ENCODE measurements around the gene TCOF1. TPM values are rescaled to one million over a fixed set of nuclear protein-coding genes. Genes with fewer than 3 reads are reported as not detected.

TCOF1 gene
- total RNA-seq, 1 donor from 2014 or later = 47.5 TPM

DNA sequence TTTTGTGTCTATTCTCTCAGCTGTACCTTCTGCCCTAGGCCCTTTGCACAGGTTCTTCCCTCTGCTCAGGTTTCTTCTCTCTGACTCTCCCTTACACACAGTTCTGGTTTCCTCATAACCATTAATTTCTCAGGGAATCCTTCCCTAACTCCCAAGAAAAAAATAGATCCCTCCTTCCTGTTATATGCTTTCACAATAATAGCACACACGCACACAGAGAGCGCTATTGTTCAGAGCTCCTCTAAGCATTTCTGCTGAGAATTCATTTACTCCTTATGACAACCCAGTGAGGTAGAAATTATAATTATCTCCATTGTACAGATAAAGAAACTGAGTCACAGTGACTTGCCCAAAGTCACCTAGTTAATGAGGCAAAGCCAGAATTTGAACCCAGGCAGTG, 1.7 kb upstream of the TCOF1 start:
- Mint-ChIP-seq H3K27ac (ENCODE audit: unreplicated experiment) (no peak overlapping the region), H3K9me3 (ENCODE audit: unreplicated experiment) (no peaks in the 10 kb centered on the region), H3K36me3 (ENCODE audit: low read depth, unreplicated experiment) (peaks cover 2% of the 10 kb centered on the region), H3K27me3 (ENCODE audit: low read depth, unreplicated experiment) (peaks cover 3% of the 10 kb centered on the region), H3K4me3 (ENCODE audit: unreplicated experiment) (no peak overlapping the region), H3K4me1 (ENCODE audit: low read depth, unreplicated experiment) (peaks cover 11% of the 10 kb centered on the region)
- no peak overlapping the region for H3K27ac ChIP-seq (ENCODE audit: low read depth, low read length)
- no peak overlapping the region for H3K9ac ChIP-seq (ENCODE audit: low read length)
- no peak overlapping the region for H3K4me2 ChIP-seq (ENCODE audit: low read length)
- no peak for FAIRE-seq
- H3K79me2 ChIP-seq (ENCODE audit: insufficient read depth, low read length) = peaks cover 30% of the 10 kb centered on the region
- H3K4me3 ChIP-seq (ENCODE audit: insufficient read depth, low read depth, low read length) = no peak overlapping the region
- H3K9me3 ChIP-seq (ENCODE audit: insufficient read depth, low read depth, low read length) = no peaks in the 10 kb centered on the region
- DNase-seq (ENCODE audit: low read depth) = no peak
- TF ChIP-seq, protein P1, sequence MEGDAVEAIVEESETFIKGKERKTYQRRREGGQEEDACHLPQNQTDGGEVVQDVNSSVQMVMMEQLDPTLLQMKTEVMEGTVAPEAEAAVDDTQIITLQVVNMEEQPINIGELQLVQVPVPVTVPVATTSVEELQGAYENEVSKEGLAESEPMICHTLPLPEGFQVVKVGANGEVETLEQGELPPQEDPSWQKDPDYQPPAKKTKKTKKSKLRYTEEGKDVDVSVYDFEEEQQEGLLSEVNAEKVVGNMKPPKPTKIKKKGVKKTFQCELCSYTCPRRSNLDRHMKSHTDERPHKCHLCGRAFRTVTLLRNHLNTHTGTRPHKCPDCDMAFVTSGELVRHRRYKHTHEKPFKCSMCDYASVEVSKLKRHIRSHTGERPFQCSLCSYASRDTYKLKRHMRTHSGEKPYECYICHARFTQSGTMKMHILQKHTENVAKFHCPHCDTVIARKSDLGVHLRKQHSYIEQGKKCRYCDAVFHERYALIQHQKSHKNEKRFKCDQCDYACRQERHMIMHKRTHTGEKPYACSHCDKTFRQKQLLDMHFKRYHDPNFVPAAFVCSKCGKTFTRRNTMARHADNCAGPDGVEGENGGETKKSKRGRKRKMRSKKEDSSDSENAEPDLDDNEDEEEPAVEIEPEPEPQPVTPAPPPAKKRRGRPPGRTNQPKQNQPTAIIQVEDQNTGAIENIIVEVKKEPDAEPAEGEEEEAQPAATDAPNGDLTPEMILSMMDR (IDR thresholded peaks at IDR 0.05; ENCODE audit: insufficient read depth, low read depth, low read length) = no peak
- no peak for TF ChIP-seq EZH2 (IDR thresholded peaks at IDR 0.05; ENCODE audit: insufficient read depth, low read length)
- H3K4me1 ChIP-seq (ENCODE audit: insufficient read depth, low read length) = peaks cover 5% of the 10 kb centered on the region
- H2AFZ ChIP-seq (ENCODE audit: low read depth, low read length) = no peak overlapping the region
- no peaks in the 10 kb centered on the region for H3K36me3 ChIP-seq (ENCODE audit: insufficient read depth, low read length)
- no peaks in the 10 kb centered on the region for H3K27me3 ChIP-seq (ENCODE audit: insufficient read depth, low read length)
- H4K20me1 ChIP-seq (ENCODE audit: insufficient read depth, low read length) = peaks cover 14% of the 10 kb centered on the region

DNA sequence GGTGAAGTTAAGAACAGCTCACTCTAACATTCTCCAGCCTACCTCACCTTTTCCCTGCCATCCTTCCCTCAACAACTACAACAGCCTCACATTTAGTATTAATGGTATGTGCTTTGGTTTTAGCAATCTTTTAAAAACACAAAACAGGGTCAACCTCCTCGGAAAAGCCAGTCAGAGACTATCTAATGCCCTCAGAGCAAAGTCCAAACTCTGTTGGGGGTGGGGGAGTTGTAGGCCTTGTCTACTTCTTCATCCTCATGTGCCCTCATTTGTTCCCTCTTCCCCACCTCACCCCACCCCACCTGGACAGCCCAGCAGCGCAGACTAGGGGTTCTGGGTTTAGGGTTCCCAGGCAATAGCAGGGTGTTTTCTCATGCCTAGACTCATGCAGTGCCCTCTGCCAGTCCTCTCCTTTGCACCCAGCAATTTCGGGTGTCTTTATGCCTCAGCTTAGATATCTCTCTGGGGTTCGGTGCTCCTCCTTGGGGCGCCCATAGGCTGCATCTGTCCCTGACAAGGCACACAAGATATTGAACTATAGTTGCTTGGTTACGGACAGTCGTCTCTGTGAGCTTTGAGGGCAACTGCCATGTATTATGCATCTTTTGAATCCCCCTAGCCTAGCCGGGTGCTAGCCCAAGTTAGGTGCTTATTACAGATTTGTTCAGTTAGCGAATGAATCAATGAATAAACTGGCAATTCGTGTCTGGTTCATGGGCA, 762 bp upstream of the TCOF1 start:
- Histone ChIP-seq H2AFZ (ENCODE audit: low read depth, low read length) (peak overlapping the region; percentile 83), H3K36me3 (ENCODE audit: insufficient read depth, low read length) (peaks cover 6% of the 10 kb centered on the region), H4K20me1 (ENCODE audit: insufficient read depth, low read length) (peaks cover 18% of the 10 kb centered on the region), H3K9ac (ENCODE audit: low read length) (peak overlapping the region; percentile 88), H3K4me3 (ENCODE audit: insufficient read depth, low read depth, low read length) (peak overlapping the region; percentile 81), H3K27me3 (ENCODE audit: insufficient read depth, low read length) (no peaks in the 10 kb centered on the region), H3K9me3 (ENCODE audit: insufficient read depth, low read depth, low read length) (no peaks in the 10 kb centered on the region), H3K4me2 (ENCODE audit: low read length) (peak overlapping the region; percentile 99), H3K79me2 (ENCODE audit: insufficient read depth, low read length) (peaks cover 37% of the 10 kb centered on the region), H3K4me1 (ENCODE audit: insufficient read depth, low read length) (peaks cover 5% of the 10 kb centered on the region), H3K27ac (ENCODE audit: low read depth, low read length) (no peak overlapping the region)
- Mint-ChIP-seq H3K9me3 (ENCODE audit: unreplicated experiment) (no peaks in the 10 kb centered on the region), H3K4me1 (ENCODE audit: low read depth, unreplicated experiment) (peaks cover 8% of the 10 kb centered on the region), H3K27ac (ENCODE audit: unreplicated experiment) (peak overlapping the region; percentile 54), H3K27me3 (ENCODE audit: low read depth, unreplicated experiment) (peaks cover 3% of the 10 kb centered on the region), H3K36me3 (ENCODE audit: low read depth, unreplicated experiment) (peaks cover 5% of the 10 kb centered on the region), H3K4me3 (ENCODE audit: unreplicated experiment) (peak overlapping the region; percentile 81)
- no peak for TF ChIP-seq EZH2 (IDR thresholded peaks at IDR 0.05; ENCODE audit: insufficient read depth, low read length)
- TF ChIP-seq, protein P1 (IDR thresholded peaks at IDR 0.05; ENCODE audit: insufficient read depth, low read depth, low read length) = no peak
- DNase-seq (ENCODE audit: low read depth) (no peak), FAIRE-seq (no peak)
